Renal pelvis (tissue), 4 donors: ENCODE results near the gene WNT7B. TPM values are rescaled to one million over a fixed set of nuclear protein-coding genes. Genes with fewer than 3 reads are reported as not detected.

ENCODE experiments used
- DNase-seq: peaks from one replicate; pipeline ENCODE4 v3.0.0-alpha.2; 2013
- polyA plus RNA-seq, 3 donors: library from polyadenylated mRNA; unstranded; fragments of 120-200 nt; gene quantifications; one replicate each; pipeline ENCODE4 v1.2.1, GENCODE V29; 2013; ENCODE audit not compliant: insufficient read length in 3 of 3

Gene WNT7B
- polyA plus RNA-seq, 3 donors, result 10.4 to 12.0 (median 11.1) TPM

GRCh38 chr22:45961679-45962433, 15.1 kb downstream of the WNT7B start:
- DNase-seq, result no peak

- no peak for DNase-seq
These were observed 16.2 kb downstream of the WNT7B start for GRCh38 chr22:45960477-45961386.

GRCh38 chr22:45959719-45960476, 17.1 kb downstream of the WNT7B start:
- no peak for DNase-seq

- no peak for DNase-seq
These were observed 18.0 kb downstream of the WNT7B start for GRCh38 chr22:45958971-45959370.

DNA sequence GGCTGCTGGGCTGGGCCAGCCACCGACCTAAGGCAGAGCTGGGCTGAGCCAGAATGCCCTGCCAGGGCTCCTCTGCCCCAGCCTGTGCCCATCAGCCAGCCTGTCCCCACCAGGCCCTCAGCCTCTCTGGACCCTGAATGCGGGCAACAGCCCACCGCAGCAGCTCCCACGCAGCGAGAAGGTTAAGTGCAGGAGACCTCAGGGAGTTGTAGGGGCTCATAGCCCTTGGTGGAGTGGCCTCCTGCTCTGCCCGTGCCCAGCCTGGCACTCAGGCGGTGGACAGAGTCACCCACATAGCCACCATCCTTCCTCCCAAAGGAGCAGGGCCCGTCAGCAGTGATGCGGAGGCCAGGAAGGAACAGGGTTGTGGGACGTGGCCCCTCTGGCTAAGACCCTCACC, 19.1 kb downstream of the WNT7B start:
- no peak for DNase-seq

DNA sequence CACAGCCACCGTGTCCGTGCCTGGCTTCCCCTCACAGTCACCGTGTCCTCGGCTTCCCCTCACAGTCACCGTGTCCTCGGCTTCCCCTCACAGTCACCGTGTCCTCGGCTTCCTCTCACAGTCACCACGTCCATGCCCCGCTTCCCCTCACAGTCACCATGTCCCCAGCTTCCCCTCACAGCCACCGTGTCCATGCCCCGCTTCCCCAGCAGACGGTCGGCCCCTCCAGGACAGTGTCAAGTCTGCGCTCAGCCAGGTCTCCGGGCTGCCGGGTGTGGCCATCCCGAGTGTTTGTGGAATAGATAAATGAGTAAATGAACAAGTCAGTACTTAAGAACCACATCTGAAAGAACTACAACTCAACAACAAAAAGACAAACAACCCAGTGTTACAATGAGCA, 23.8 kb downstream of the WNT7B start:
- DNase-seq, result no peak

DNA sequence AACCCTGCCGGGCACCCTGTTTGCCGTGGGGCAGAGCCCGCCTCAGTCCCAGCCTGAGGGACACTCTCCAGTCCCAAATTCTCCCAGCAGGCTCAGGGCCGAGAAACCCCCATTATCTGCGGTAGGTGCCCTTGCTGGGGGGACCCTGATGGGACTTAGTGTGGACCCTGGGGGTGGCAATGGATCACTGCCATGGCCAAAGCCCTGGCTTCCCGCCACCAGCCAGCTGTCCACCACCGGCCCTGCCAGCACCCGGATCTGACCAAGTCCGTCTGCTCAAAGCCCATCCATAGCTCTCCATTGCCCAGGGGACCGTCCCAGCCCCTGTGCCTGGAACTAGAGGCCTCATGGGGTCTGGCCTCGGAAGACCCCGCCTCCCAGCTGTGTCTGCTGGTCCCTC, 24.4 kb downstream of the WNT7B start:
- DNase-seq, result no peak

GRCh38 chr22:45952151-45952550, 24.8 kb downstream of the WNT7B start:
- DNase-seq, result no peak

DNA sequence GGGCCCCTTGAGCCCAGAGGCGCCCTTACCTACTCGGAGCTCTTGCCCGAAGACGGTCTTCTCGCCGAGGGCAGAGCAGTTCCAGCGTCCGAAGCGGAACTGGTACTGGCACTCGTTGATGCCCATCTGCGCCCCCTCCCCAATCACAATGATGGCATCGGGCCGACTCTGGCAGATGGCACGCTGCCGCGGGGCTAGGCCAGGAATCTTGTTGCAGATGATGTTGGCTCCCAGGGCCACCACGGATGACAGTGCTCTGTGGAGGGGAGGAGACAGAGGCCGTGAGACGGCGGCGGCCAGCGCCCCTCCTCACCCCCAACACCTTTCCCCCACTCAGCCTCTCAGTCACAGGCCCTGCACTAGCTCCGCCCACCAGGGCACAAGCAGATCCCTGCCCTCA, 27.1 kb downstream of the WNT7B start:
- DNase-seq, result no peak

DNA sequence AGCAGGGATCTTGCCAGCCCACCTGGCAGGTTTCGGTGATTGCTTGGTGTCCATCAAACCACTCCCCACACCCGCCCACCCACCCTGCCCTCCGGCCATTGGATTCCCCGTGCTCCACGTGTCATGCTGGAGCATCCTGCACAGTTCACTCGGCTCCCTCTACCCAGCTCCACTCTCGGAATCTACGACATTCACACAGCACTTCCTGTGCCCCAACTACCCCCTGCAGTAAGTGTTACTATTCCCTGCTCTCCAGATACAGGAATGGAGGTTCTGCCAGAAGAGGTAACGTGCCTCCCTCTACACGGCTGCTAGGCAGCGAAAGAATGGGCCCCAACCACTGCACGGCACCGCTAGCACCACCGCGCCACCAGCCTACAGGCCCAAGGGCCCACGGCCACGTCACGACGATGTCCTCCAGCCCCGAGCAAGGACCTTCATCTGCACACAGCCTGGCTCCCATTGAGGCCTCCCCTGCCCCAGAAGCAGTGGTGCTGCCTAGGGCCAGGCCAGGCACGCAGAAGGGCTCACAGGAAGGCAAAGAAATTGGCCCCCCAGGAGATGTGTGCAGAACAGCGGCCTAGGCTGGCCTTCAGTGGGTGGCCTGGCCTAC, 27.6 kb downstream of the WNT7B start:
- DNase-seq, result no peak

- DNase-seq, result no peak
These were observed 28.8 kb downstream of the WNT7B start for GRCh38 chr22:45948081-45948648.

GRCh38 chr22:45946805-45947600, 30.0 kb downstream of the WNT7B start:
- DNase-seq, result no peak

DNA sequence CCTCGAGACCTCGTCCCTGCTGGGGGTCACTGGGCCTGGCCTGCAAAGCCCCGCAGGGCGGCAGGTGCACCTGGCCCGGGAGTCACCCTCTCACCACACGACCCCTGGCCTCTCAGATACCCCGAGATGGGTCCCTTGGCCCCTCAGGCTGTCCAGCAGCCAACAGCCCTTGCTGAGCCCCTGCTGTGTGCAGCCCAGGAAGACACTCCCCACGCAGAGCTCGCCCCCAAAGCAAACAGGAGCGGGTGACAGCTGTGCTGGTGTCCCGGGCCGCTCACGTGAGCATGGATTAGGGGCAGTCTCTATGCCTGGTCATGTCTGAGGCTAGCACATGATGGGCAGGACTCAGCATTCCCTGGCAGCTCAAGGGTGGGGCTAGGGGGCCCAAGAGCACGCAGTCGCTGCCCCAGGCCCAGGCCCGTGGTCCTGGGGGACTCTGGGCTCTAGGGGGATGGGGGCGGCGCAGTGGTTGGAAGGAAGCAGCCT, 31.3 kb downstream of the WNT7B start:
- DNase-seq, result no peak

GRCh38 chr22:45942787-45943493, 34.0 kb downstream of the WNT7B start:
- DNase-seq, result no peak

DNA sequence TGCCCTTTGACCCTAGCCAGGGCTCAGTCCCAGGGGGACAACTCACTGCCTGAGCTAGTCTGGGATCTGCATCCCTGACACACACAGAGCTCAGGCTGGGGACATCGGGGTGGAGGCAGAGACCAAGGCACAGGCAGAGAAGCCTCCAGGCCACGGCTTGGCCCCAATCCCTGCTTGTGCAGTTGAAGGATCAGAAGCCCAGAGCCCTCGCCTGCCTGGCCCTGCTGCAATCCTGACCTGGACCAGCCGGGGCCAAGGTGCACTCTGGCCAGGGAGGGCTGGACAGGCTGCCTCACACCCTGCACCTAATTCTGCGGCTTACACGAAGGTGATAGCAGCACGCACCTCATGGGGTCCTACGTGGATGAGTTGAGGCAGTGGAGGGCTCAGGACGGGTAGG, 34.6 kb downstream of the WNT7B start:
- no peak for DNase-seq

DNA sequence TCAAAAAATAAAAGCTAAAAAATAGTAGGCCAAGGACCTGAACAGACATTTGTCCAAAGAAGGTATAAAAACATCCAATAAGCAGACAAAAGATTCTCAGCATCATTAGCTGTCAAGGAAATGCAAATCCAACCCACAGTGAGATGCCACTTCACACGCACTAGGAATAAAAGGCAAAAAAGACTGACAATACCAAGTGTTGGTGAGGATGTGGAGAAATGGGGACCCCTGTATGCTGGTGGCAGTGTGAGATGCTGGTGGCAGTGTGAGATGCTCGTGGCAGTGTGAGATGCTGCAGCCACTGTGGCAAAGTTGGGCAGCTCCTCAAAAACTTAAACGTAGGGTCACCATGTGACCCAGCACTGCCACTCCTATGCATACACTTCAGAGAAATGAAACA, 38.0 kb downstream of the WNT7B start:
- no peak for DNase-seq

DNA sequence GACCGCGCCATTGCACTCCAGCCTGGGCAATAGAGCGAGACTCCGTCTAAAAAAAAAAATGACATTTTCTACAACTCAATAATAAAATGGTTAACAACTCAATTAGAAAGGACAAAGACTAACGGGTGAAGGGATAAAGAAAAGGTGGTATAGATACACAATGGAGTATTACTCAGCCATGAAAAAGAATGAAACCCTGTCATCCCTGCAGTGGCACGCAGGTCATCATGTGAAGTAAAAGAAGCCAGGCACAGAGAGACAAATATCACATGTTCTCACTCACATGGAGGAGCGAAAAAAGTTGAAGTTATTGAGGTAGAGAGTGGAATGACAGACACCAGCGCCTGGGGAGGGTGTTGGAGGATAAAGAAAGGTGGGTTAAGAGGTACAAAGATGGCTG, 39.0 kb downstream of the WNT7B start:
- DNase-seq, result no peak

- DNase-seq, result no peak
These were observed 41.4 kb downstream of the WNT7B start for GRCh38 chr22:45935573-45935972.

DNA sequence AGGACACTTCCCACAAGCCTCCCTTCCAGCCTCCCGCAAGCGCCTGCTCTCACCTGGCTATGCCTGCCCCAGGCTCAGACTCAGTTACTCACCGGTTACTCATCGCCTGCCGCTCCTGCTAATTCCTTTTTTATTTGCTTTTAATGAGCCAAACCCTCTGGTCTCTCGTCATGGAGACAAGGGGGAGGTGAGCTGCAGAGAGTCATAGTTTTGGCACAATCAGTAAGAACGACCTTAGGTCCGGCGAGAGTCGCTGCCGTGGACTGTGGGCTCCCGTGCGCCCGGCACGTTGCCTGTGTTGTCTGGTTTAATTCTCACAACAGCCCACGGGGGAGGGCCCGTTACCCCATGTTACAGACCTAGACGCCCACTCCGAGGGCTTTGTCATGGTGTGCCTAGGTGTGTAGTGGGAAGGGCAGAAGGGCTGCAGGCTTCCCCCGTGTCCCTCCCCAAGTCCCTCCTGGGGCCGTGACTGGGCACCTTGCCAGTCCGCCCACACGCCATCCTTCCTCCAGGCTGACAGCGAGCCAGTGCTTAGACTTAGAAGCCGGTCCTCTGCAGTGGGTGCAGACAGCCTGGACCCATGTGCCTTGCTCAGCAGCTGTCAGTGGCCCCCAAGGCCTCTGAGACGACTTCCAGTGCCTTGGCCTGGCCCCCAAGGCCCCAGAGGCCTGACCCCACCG, 42.2 kb downstream of the WNT7B start:
- DNase-seq, result no peak
